ENCODE data around the gene WAPL. TPM values are rescaled to one million over a fixed set of nuclear protein-coding genes. Genes with fewer than 3 reads are reported as not detected.

WAPL gene
- total RNA-seq, 1 donor = 72.5 TPM

- peaks cover 2% of the 10 kb centered on the region for H3K4me1 ChIP-seq (ENCODE audit: insufficient read depth, low read length)
- no peak overlapping the region for H3K4me3 ChIP-seq (ENCODE audit: low read length)
- H3K27me3 ChIP-seq (ENCODE audit: insufficient read depth, low read length) = no peaks in the 10 kb centered on the region
- no peaks in the 10 kb centered on the region for H3K9me3 ChIP-seq (ENCODE audit: low read depth, low read length)
These were observed 102.5 kb downstream of the WAPL start for GRCh38 chr10:86419101-86419500.

GRCh38 chr10:86415583-86415982 lies 106.0 kb downstream of the WAPL start:
- H3K4me1 ChIP-seq (ENCODE audit: insufficient read depth, low read length) = peaks cover 32% of the 10 kb centered on the region
- no peaks in the 10 kb centered on the region for H3K27me3 ChIP-seq (ENCODE audit: insufficient read depth, low read length)

GRCh38 chr10:86415116-86415515 lies 106.5 kb downstream of the WAPL start:
- H3K4me1 ChIP-seq (ENCODE audit: insufficient read depth, low read length) = peaks cover 33% of the 10 kb centered on the region
- no peak overlapping the region for H3K4me3 ChIP-seq (ENCODE audit: low read length)
- no peaks in the 10 kb centered on the region for H3K9me3 ChIP-seq (ENCODE audit: low read depth, low read length)
- no peaks in the 10 kb centered on the region for H3K27me3 ChIP-seq (ENCODE audit: insufficient read depth, low read length)

More at GRCh38 chr10:86415583-86415982, 106.0 kb downstream of the WAPL start:
- no peaks in the 10 kb centered on the region for H3K9me3 ChIP-seq (ENCODE audit: low read depth, low read length)
- H3K4me3 ChIP-seq (ENCODE audit: low read length) = no peak overlapping the region

DNA sequence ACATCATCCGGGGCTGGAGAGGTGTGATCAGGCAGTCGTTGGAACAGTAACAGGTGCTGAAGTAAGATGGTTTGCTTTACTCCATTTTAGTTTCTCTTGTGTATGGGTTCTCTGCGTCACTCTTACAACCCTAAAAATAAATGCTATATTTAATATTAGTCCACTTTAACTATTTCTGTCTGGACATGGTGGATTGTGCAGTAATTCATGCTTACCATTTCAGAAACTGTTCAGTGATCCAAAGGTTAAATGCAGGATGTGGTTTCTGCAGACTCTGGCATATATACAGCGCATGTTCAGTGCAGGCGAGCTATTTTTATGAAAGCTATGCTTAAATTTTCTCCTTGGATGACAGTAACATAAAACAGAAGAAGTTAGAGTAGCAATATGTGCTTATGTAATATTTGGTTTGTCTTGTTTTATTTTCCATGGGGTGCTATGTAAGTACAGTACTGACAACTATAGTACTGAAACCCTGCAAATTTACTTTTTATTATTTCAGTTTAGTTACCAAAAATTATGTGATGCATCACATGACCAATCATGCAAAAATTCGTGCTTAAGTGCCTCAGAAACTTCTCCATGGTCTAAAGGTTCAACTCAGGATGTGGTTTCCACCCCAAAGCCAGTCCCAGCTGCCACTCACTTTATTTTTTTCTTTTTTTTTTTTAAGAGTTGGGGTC lies 108.4 kb downstream of the WAPL start:
- H3K4me1 ChIP-seq (ENCODE audit: insufficient read depth, low read length) = peaks cover 33% of the 10 kb centered on the region
- H3K9me3 ChIP-seq (ENCODE audit: low read depth, low read length) = no peaks in the 10 kb centered on the region
- H3K4me3 ChIP-seq (ENCODE audit: low read length) = no peak overlapping the region
- H3K27me3 ChIP-seq (ENCODE audit: insufficient read depth, low read length) = no peaks in the 10 kb centered on the region

DNA sequence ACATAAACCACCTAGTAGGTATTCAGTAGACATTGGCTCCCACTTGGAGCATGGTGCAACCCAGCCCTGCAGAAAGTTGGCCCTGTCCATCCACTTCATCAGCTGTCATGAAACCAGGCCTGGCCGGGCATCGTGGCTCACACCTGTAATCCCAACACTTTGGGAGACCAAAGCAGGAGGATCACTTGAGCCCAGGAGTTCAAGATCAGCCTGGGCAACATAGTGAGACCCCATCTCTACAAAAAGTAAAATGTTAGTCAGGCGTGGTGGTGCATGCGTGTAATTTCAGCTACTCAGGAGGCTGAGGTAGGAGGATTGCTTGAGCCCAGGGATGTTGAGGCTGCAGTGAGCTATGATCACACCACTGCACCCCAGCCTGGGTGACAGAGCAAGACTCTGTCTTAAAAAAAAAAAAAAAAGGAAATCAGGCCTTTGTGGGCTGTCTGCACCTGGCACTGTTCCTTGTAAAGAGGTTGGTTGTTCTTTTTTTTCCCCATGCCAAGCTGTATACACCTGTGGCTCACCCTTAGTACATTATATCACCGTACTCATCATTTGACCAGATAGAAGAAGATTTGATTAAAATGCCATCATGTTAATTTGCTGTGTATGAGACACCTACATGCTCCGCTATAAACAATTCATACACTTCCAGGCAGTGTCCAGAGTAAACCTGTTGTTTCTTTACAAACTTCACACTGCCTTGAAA lies 109.6 kb downstream of the WAPL start:
- Histone ChIP-seq H3K9me3 (ENCODE audit: low read depth, low read length) (no peaks in the 10 kb centered on the region), H3K4me3 (ENCODE audit: low read length) (no peak overlapping the region), H3K4me1 (ENCODE audit: insufficient read depth, low read length) (peaks cover 33% of the 10 kb centered on the region), H3K27me3 (ENCODE audit: insufficient read depth, low read length) (no peaks in the 10 kb centered on the region)

DNA sequence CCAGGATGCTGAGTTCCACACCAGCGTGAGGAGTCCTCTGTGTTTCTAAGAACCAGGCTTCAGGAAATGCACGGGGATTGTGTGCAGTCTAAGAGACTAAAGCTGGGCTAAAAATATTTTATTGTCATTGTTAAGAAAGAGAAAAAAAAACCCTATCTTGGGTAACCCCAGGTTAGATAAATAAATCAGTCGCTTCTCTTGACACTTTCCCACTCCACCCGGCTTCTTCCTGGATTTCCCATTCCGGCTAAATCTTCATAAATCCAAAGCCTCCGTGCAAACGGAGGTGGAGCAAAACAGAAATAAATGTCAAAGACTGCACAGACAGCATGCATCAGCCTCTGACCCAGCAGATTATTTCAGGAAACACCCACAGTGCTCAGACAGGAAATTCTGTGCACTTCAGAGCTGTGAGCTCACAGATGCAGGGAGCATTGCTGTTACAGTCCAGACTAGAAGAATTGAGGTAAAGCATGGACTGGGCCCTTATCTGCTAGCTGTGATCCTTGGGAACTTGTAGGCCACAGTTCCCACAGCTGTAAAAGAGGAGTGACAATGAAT lies 110.2 kb downstream of the WAPL start:
- H3K9me3 ChIP-seq (ENCODE audit: low read depth, low read length) = no peaks in the 10 kb centered on the region
- no peaks in the 10 kb centered on the region for H3K27me3 ChIP-seq (ENCODE audit: insufficient read depth, low read length)
- no peak overlapping the region for H3K4me3 ChIP-seq (ENCODE audit: low read length)
- peaks cover 33% of the 10 kb centered on the region for H3K4me1 ChIP-seq (ENCODE audit: insufficient read depth, low read length)

DNA sequence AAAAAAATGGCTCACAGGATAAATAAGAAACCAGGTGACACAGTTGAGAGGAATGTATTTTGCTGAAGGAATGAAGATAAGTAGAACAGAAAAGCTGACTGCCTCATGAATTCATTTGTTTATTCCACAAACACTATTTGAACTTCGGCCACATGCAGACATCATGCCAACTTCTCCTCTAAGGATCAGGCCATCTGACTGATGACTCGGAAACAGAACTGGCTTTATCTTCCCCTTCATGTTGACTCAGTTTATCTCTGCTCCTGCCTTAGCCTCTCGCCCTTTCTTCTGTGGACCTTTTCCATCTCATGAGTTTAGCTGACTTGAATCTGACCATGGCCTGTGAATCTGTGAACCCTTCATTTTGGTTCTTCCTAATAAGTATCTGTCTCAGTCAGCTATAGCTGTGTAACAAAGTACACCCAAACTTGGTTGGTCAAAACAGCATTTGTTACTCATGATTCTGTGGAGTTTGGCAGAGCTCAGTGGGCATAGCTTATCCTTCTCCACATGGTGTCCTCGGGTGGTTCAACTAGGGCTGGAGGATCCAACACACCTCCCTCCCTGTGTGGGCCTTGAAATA lies 111.0 kb downstream of the WAPL start:
- Histone ChIP-seq H3K4me1 (ENCODE audit: insufficient read depth, low read length) (peaks cover 33% of the 10 kb centered on the region), H3K9me3 (ENCODE audit: low read depth, low read length) (no peaks in the 10 kb centered on the region), H3K27me3 (ENCODE audit: insufficient read depth, low read length) (no peaks in the 10 kb centered on the region), H3K4me3 (ENCODE audit: low read length) (no peak overlapping the region)

GRCh38 chr10:86409183-86409582 lies 112.4 kb downstream of the WAPL start:
- H3K4me1 ChIP-seq (ENCODE audit: insufficient read depth, low read length) = peaks cover 31% of the 10 kb centered on the region
- no peaks in the 10 kb centered on the region for H3K27me3 ChIP-seq (ENCODE audit: insufficient read depth, low read length)
- no peaks in the 10 kb centered on the region for H3K9me3 ChIP-seq (ENCODE audit: low read depth, low read length)
- no peak overlapping the region for H3K4me3 ChIP-seq (ENCODE audit: low read length)

- no peak overlapping the region for H3K4me3 ChIP-seq (ENCODE audit: low read length)
These were observed 118.3 kb downstream of the WAPL start for GRCh38 chr10:86403183-86403797.

DNA sequence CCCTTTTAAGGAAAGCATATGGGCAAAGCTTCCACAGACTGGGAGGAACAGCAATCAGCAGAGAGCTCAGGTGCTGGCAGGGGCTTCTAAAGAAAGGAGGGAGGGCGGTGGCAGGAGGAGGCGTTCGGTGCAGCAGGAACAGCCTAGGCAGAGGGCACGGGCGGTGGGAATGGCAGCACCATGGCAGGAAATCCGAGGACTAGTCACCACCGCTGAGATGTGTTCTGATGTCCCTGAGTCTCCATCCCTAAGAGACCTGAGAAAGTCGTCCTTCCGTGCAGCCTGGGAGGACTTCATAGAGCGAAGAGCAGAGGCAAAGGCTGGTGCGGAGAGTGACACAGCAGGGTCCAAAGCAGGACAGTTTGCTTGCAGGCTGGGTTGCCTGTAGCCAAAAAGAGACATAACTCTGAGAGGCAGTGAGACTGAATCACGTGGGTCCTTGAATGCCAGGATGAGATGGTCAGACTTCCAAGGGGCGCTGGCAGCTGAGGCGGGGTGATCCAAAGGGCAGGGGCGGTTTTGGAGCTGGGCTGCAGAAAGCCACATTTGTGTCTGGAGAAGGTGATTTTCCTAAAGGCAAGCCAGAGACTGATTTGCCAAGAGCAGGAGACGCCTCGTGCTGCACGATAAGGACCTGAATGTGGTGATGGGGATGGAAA lies 119.2 kb downstream of the WAPL start:
- H3K9me3 ChIP-seq (ENCODE audit: low read depth, low read length) = no peaks in the 10 kb centered on the region
- H3K4me1 ChIP-seq (ENCODE audit: insufficient read depth, low read length) = peaks cover 23% of the 10 kb centered on the region
- H3K4me3 ChIP-seq (ENCODE audit: low read length) = no peak overlapping the region
- H3K27me3 ChIP-seq (ENCODE audit: insufficient read depth, low read length) = peaks cover 29% of the 10 kb centered on the region

More at GRCh38 chr10:86403183-86403797, 118.3 kb downstream of the WAPL start:
- Histone ChIP-seq H3K27me3 (ENCODE audit: insufficient read depth, low read length) (peaks cover 29% of the 10 kb centered on the region), H3K9me3 (ENCODE audit: low read depth, low read length) (no peaks in the 10 kb centered on the region), H3K4me1 (ENCODE audit: insufficient read depth, low read length) (peaks cover 23% of the 10 kb centered on the region)

DNA sequence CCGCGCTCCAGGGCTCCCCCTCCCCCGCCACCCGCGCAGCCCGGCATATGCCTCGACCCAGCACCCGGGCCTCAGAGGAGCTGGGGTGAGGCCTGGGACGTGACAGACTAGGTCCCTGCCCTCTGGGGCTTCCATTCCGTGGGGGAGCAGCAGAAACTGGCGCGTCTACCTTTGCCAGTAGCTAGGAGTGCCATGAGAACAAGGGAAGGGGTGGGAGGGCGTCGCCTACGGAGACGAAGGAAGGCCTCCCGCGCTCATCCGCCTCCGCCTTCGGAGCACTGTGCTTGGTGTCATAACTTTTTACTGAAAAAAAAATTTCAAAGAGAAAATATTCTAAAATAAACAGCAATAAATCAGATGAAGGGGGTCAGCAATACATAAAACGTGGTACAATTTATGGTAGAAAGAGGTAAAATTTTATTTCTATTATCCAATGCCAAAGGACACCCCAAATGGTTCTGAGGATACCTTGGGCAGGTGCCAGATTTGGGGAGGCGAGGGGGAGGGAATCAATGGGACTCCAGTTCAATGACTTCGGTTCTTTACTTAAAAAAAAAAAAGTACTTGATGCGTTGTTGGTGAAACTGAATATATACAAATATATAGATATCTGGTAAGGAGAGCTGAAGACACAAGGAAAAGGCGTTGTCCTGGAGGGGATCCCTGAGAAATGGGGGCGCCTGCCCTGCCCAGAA lies 119.9 kb downstream of the WAPL start:
- H3K4me1 ChIP-seq (ENCODE audit: insufficient read depth, low read length) = peaks cover 23% of the 10 kb centered on the region
- H3K9me3 ChIP-seq (ENCODE audit: low read depth, low read length) = no peaks in the 10 kb centered on the region

GRCh38 chr10:86400705-86401587 lies 120.6 kb downstream of the WAPL start:
- H3K4me1 ChIP-seq (ENCODE audit: insufficient read depth, low read length) = peaks cover 23% of the 10 kb centered on the region
- peak overlapping the region; percentile 50 for H3K4me3 ChIP-seq (ENCODE audit: low read length)
- peaks cover 33% of the 10 kb centered on the region for H3K27me3 ChIP-seq (ENCODE audit: insufficient read depth, low read length)
- no peaks in the 10 kb centered on the region for H3K9me3 ChIP-seq (ENCODE audit: low read depth, low read length)

More for the DNA sequence above, 119.9 kb downstream of the WAPL start:
- Histone ChIP-seq H3K27me3 (ENCODE audit: insufficient read depth, low read length) (peaks cover 33% of the 10 kb centered on the region), H3K4me3 (ENCODE audit: low read length) (peak overlapping the region; percentile 50)

DNA sequence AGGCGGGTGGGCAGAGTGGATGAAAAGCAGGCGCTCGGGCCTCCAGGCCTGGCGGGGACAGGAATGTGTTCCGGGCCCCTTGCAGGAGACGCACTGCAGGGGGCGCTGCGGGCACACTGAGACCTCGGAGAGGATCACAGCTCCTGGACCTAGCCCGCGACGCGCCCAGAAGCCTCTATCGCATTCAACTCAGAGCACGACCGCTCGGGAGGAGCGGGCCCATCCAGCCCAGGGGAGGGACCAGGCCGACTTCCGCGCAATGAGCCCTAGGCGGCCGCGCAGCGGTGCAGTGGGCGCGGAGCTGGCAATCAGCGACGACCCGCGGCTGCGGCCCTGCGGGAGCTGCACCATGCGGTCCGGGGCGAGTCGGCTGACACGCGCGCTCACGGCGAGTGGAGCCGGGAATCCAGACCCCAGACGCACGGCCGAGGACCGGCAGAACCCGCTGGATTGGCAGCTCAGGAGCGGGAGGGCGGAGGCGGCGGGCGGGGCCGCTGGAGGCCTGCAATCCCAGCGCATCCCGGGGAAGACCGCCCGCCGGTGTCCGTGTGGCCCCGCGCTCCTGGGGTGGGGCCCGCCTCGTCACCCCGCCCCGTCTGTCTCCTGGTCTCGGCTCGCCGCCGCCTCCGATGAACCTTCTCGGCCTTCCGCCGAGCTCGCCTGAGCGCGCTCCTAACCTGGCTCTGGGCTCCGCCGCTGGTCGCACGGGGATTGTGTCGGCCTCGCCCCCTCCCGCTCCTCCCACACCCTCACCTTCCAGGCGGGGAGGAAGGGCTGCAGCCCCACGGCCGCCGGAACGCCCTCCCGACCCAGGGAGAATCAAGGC lies 121.5 kb downstream of the WAPL start:
- H3K4me3 ChIP-seq (ENCODE audit: low read length) = peak overlapping the region; percentile 50
- H3K27me3 ChIP-seq (ENCODE audit: insufficient read depth, low read length) = peaks cover 33% of the 10 kb centered on the region
- H3K9me3 ChIP-seq (ENCODE audit: low read depth, low read length) = no peaks in the 10 kb centered on the region
- H3K4me1 ChIP-seq (ENCODE audit: insufficient read depth, low read length) = peaks cover 23% of the 10 kb centered on the region

All from mononuclear cell (primary cell).